NB4 (cell line): Measurements from ENCODE around the gene MINDY4.
A peak's percentile ranks its signal among the peaks of the same experiment; 100 is the strongest.

Experiments used
- DNase-seq: peaks from one replicate; pipeline ENCODE4 v3.0.0; 2010; ENCODE audit warnings: low read depth
- H3K4me3 ChIP-seq: one replicate; pipeline ENCODE4 v1.5.1; 2011; ENCODE audit warnings: mild to moderate bottlenecking, low read depth, low read length, moderate library complexity
- CTCF ChIP-seq: IDR thresholded peaks from one replicate; pipeline ENCODE4 v1.5.1; 2012; ENCODE audit warnings: low read depth, low read length
- MAX ChIP-seq: IDR thresholded peaks from 2 replicates; pipeline ENCODE4 v1.6.1; 2011; ENCODE audit warnings: low read depth, low read length
- MYC ChIP-seq: IDR thresholded peaks from 2 replicates; pipeline ENCODE4 v1.6.1; 2011; ENCODE audit warnings: low read depth, low read length
- POLR2A ChIP-seq: IDR thresholded peaks from 2 replicates; pipeline ENCODE4 v1.6.1; 2011; ENCODE audit warnings: mild to moderate bottlenecking; ENCODE audit not compliant: insufficient read length; ENCODE audit errors: extremely low read depth

The MINDY4 gene

GRCh38 chr7:30869794-30870611, 98.8 kb downstream of the MINDY4 start:
- DNase-seq, result no peak
- no peak for TF ChIP-seq POLR2A
- no peak overlapping the region for H3K4me3 ChIP-seq

- DNase-seq, result no peak
- TF ChIP-seq POLR2A, result no peak
- no peak for TF ChIP-seq MYC
- TF ChIP-seq CTCF, result no peak
- TF ChIP-seq MAX, result no peak
- H3K4me3 ChIP-seq, result no peak overlapping the region
These were observed 99.8 kb downstream of the MINDY4 start for GRCh38 chr7:30870821-30871518.

GRCh38 chr7:30871655-30872054, 100.4 kb downstream of the MINDY4 start:
- DNase-seq, result no peak
- TF ChIP-seq MAX, result no peak
- TF ChIP-seq CTCF, result no peak
- no peak for TF ChIP-seq MYC
- no peak for TF ChIP-seq POLR2A
- H3K4me3 ChIP-seq, result no peak overlapping the region

- DNase-seq, result no peak
- TF ChIP-seq MAX (no peak), POLR2A (no peak), MYC (no peak), CTCF (no peak)
- no peak overlapping the region for H3K4me3 ChIP-seq
These were observed 102.0 kb downstream of the MINDY4 start for GRCh38 chr7:30873207-30873606.

GRCh38 chr7:30873656-30874055, 102.4 kb downstream of the MINDY4 start:
- no peak overlapping the region for H3K4me3 ChIP-seq
- no peak for DNase-seq
- TF ChIP-seq MAX (no peak), CTCF (no peak), POLR2A (no peak), MYC (no peak)

- H3K4me3 ChIP-seq, result no peak overlapping the region
- DNase-seq, result no peak
- TF ChIP-seq POLR2A (no peak), MAX (peak; percentile 54; the same call in 1 of the 2 replicates), MYC (no peak), CTCF (no peak)
These were observed 103.6 kb downstream of the MINDY4 start for GRCh38 chr7:30874656-30875302.
